ENCODE data around the gene MUSTN1. TPM values are rescaled to one million over a fixed set of nuclear protein-coding genes. Genes with fewer than 3 reads are reported as not detected.

MUSTN1 gene
- total RNA-seq, 1 experiment from 2014 or later: 0.49 TPM

- H3K4me1 ChIP-seq (ENCODE audit: control insufficient read depth, insufficient read depth, low read length): no peaks in the 10 kb centered on the region
- no peaks in the 10 kb centered on the region for H3K36me3 ChIP-seq (ENCODE audit: control insufficient read depth, insufficient read depth, low read length)
- in situ Hi-C loops (cut with HindIII; ENCODE audit: low pct_unique_long_range_greater_than_20kb, low sequenced_read_pairs): no loop called here
- ChIA-PET CTCF (no interaction called here), POLR2A (no interaction called here)
- H3K9me3 ChIP-seq (ENCODE audit: control insufficient read depth, insufficient read depth, low read depth, low read length): no peaks in the 10 kb centered on the region
- no peak for DNase-seq (ENCODE audit: low read depth, low spot score)
- H3K27ac ChIP-seq (ENCODE audit: low read length): no peak overlapping the region
- H3K27me3 ChIP-seq (ENCODE audit: control insufficient read depth, insufficient read depth, low read length): no peaks in the 10 kb centered on the region
- intact Hi-C loops (cut with micrococcal nuclease; ENCODE audit: unreplicated experiment): no loop called here
- no TSS peak for BruUV-seq (replicated peaks)
- TF ChIP-seq REST (IDR thresholded peaks at IDR 0.05; ENCODE audit: insufficient read depth in 1 of 2, low read depth in 2 of 2, low read length in 1 of 2) (no peak), TCF7L2 (IDR thresholded peaks at IDR 0.05; ENCODE audit: low read depth, low read length) (no peak), SIN3A (IDR thresholded peaks at IDR 0.05; ENCODE audit: borderline replicate concordance, insufficient read depth, low read depth, low read length) (no peak), CTCF (IDR thresholded peaks at IDR 0.05) (no peak), POLR2AphosphoS5 (IDR thresholded peaks at IDR 0.05; ENCODE audit: low read depth, low read length) (no peak)
- no peak for ATAC-seq
- H3K4me3 ChIP-seq (ENCODE audit: low read depth in 2 of 2, low read length in 2 of 2): no peak overlapping the region
These were observed 44.5 kb downstream of the MUSTN1 start for GRCh38 chr3:52790337-52790736.

GRCh38 chr3:52789746-52790040 lies 45.1 kb downstream of the MUSTN1 start:
- TF ChIP-seq CTCF (IDR thresholded peaks at IDR 0.05): no peak
- no peak for TF ChIP-seq REST (IDR thresholded peaks at IDR 0.05; ENCODE audit: insufficient read depth in 1 of 2, low read depth in 2 of 2, low read length in 1 of 2)
- no peak for TF ChIP-seq TCF7L2 (IDR thresholded peaks at IDR 0.05; ENCODE audit: low read depth, low read length)
- TF ChIP-seq POLR2AphosphoS5 (IDR thresholded peaks at IDR 0.05; ENCODE audit: low read depth, low read length): no peak
- TF ChIP-seq SIN3A (IDR thresholded peaks at IDR 0.05; ENCODE audit: borderline replicate concordance, insufficient read depth, low read depth, low read length): no peak
- ATAC-seq (no peak), DNase-seq (ENCODE audit: low read depth, low spot score) (no peak)
- Histone ChIP-seq H3K36me3 (ENCODE audit: control insufficient read depth, insufficient read depth, low read length) (no peaks in the 10 kb centered on the region), H3K27me3 (ENCODE audit: control insufficient read depth, insufficient read depth, low read length) (no peaks in the 10 kb centered on the region), H3K27ac (ENCODE audit: low read length) (no peak overlapping the region), H3K4me1 (ENCODE audit: control insufficient read depth, insufficient read depth, low read length) (no peaks in the 10 kb centered on the region), H3K4me3 (ENCODE audit: low read depth in 2 of 2, low read length in 2 of 2) (no peak overlapping the region), H3K9me3 (ENCODE audit: control insufficient read depth, insufficient read depth, low read depth, low read length) (no peaks in the 10 kb centered on the region)
- in situ Hi-C loops (cut with HindIII; ENCODE audit: low pct_unique_long_range_greater_than_20kb, low sequenced_read_pairs): no loop called here
- CTCF ChIA-PET: no interaction called here
- intact Hi-C loops (cut with micrococcal nuclease; ENCODE audit: unreplicated experiment): no loop called here
- BruUV-seq (replicated peaks): no TSS peak
- POLR2A ChIA-PET: no interaction called here
